NCI-H1417 treated with DMSO at 0.1 percent for 48 hours (cell line): ENCODE measurements around the gene FKBP1B.
"Not testable (repeated sequence)": the region's sequence is repeated elsewhere in the genome, so short reads cannot be mapped to it uniquely, and the experiment has no call there.

Source experiments
- DNase-seq: peaks from one replicate; lab custom pipeline; 2025; lab: John Stamatoyannopoulos, UW

Gene FKBP1B

GRCh38 chr2:24104110-24104650 is 54.6 kb downstream of the FKBP1B start:
- no peak for DNase-seq

GRCh38 chr2:24104906-24105305 is 55.4 kb downstream of the FKBP1B start:
- DNase-seq: no peak

- no peak for DNase-seq
These were observed 56.3 kb downstream of the FKBP1B start for GRCh38 chr2:24105816-24106215.

- no peak for DNase-seq
These were observed 57.2 kb downstream of the FKBP1B start for GRCh38 chr2:24106786-24107185.

- DNase-seq: no peak
These were observed 57.8 kb downstream of the FKBP1B start for GRCh38 chr2:24107336-24107735.

- not testable (repeated sequence) for DNase-seq
These were observed 59.9 kb downstream of the FKBP1B start for GRCh38 chr2:24109431-24109830.

GRCh38 chr2:24110660-24111303 is 61.2 kb downstream of the FKBP1B start:
- DNase-seq: no peak

- no peak for DNase-seq
These were observed 61.9 kb downstream of the FKBP1B start for GRCh38 chr2:24111407-24111901.
